GM12878 (cell line): Measurements from ENCODE around the gene AFG1L. TPM values are rescaled to one million over a fixed set of nuclear protein-coding genes. Genes with fewer than 3 reads are reported as not detected.

Source experiments
- E4F1 ChIP-seq: fragments of 450-650 bp; IDR thresholded peaks from 2 replicates; pipeline ENCODE4 v1.6.1; 2018; ENCODE audit warnings: borderline replicate concordance, mild to moderate bottlenecking; ENCODE audit not compliant: partially characterized antibody
- GABPA ChIP-seq: IDR thresholded peaks from 2 replicates; pipeline ENCODE4 v1.6.1; 2014; ENCODE audit warnings: antibody characterized with exemption, low read depth, mild to moderate bottlenecking, inconsistent platforms
- HSF1 ChIP-seq: fragments of 150-350 bp; IDR thresholded peaks from 2 replicates; pipeline ENCODE4 v1.6.1; 2014; ENCODE audit warnings: mild to moderate bottlenecking, low read depth, low read length
- MYC ChIP-seq: IDR thresholded peaks from 2 replicates; pipeline ENCODE4 v1.6.1; 2011; ENCODE audit warnings: mild to moderate bottlenecking, low read length, moderate library complexity, inconsistent platforms; ENCODE audit not compliant: insufficient read depth, insufficient replicate concordance, insufficient read length, severe bottlenecking
- NBN ChIP-seq: fragments of 450-650 bp; IDR thresholded peaks from 2 replicates; pipeline ENCODE4 v1.6.1; 2016
- NRF1 ChIP-seq: conservative IDR thresholded peaks from 2 replicates; pipeline ENCODE4 v1.6.1; 2011; ENCODE audit warnings: mild to moderate bottlenecking, low read depth, low read length, improper control_type of control experiment
- POLR2AphosphoS2 ChIP-seq: IDR thresholded peaks from 2 replicates; pipeline ENCODE4 v1.6.1; 2011; ENCODE audit warnings: low read depth, mild to moderate bottlenecking, low read length, improper control_type of control experiment, moderate library complexity
- RBBP5 ChIP-seq: fragments of 200-600 bp; sonication (generic); conservative IDR thresholded peaks from 2 replicates; pipeline ENCODE4 v1.6.1; 2016
- RUNX3 ChIP-seq: IDR thresholded peaks from 2 replicates; pipeline ENCODE4 v1.6.1; 2012; ENCODE audit warnings: low read length, inconsistent platforms
- SIN3A ChIP-seq: IDR thresholded peaks from 2 replicates; pipeline ENCODE4 v1.6.1; 2012; ENCODE audit warnings: low read depth, low read length, improper control_type of control experiment
- SIX5 ChIP-seq: IDR thresholded peaks from 2 replicates; pipeline ENCODE4 v1.6.1; 2011; ENCODE audit warnings: mild to moderate bottlenecking, low read depth, low read length, moderate library complexity; ENCODE audit not compliant: severe bottlenecking
- SPI1 ChIP-seq: IDR thresholded peaks from 2 replicates; pipeline ENCODE4 v1.6.1; 2011; ENCODE audit warnings: low read depth, mild to moderate bottlenecking, low read length, moderate library complexity, borderline replicate concordance; ENCODE audit not compliant: insufficient read depth
- SRF ChIP-seq, 2 experiments: IDR thresholded peaks; 2 replicates each; pipeline ENCODE4 v1.6.1; 2011; ENCODE audit warnings: low read depth in 2 of 2, low read length in 2 of 2, mild to moderate bottlenecking in 1 of 2, moderate library complexity in 1 of 2
- SUPT20H ChIP-seq: IDR thresholded peaks from 2 replicates; pipeline ENCODE4 v1.6.1; 2011; ENCODE audit warnings: low read depth, mild to moderate bottlenecking, low read length, moderate library complexity, borderline replicate concordance; ENCODE audit not compliant: control insufficient read depth
- TCF12 ChIP-seq: IDR thresholded peaks from 2 replicates; pipeline ENCODE4 v1.6.1; 2011; ENCODE audit warnings: low read depth, mild to moderate bottlenecking, low read length
- ZBTB11 ChIP-seq: fragments of 450-650 bp; formaldehyde crosslinking; IDR thresholded peaks from 2 replicates; pipeline ENCODE4 v1.5.0; 2022; ENCODE audit warnings: mild to moderate bottlenecking, missing genetic modification characterization
- ZBTB40 ChIP-seq: fragments of 450-650 bp; IDR thresholded peaks from 2 replicates; pipeline ENCODE4 v1.6.1; 2016; ENCODE audit warnings: mild to moderate bottlenecking, moderate library complexity, borderline replicate concordance
- polyA plus RNA-seq, 11 experiments: library from polyadenylated mRNA; depleted of rRNA in 4 of 11; unstranded in 6 of 11; stranded (reverse) in 5 of 11; fragments of >200 nt; fragmentation: Nextera tagmentation in 4 of 11; fragmentation: Illumina TruSeq in 1 of 11; extraction: Ambion mirVana in 4 of 11; extraction: Trizol in 1 of 11; gene quantifications; 1 replicate in 1 of 11; 2 replicates in 10 of 11; pipeline versions ENCODE4 v1.2.1 to v1.2.3, GENCODE V29; 2011 to 2016; ENCODE audit warnings: inconsistent platforms in 2 of 11, missing spikeins in 2 of 11, low read depth in 1 of 11
- total RNA-seq, 4 experiments: library from RNA; depleted of rRNA in 3 of 4; stranded (reverse); fragments of >200 nt in 3 of 4; fragmentation: Illumina TruSeq in 1 of 4; extraction: Trizol in 1 of 4; gene quantifications; 2 replicates each; pipeline versions ENCODE4 v1.2.1 to v1.2.3, GENCODE V29; 2013 to 2021

The AFG1L gene
- total and polyA plus RNA-seq, 10 of the 15 experiments (the other 5 are each of a cell fraction or from before 2014, with no cell fraction given), result 2.3 to 9.0 (median 4.3) TPM

GRCh38 chr6:108557494-108558371 lies 262.9 kb downstream of the AFG1L start (continued):
- TF ChIP-seq ZBTB40 (no peak), POLR2AphosphoS2 (no peak), SIN3A (peak; percentile 34; the same call in 1 of the 2 replicates), TCF12 (no peak), SIX5 (no peak), ZBTB11 (CRISPR knock-in tag) (no peak), NBN (no peak), SRF (IDR thresholded peaks at IDR 0.05; ENCODE audit: low read depth in 2 of 2, low read length in 2 of 2) (no peak), E4F1 (no peak), RUNX3 (no peak), SUPT20H (no peak), MYC (peak; percentile 32), RBBP5 (no peak), NRF1 (no peak), HSF1 (no peak), SPI1 (no peak), GABPA (no peak)
